Colonic mucosa (tissue), 4 donors: ENCODE measurements around the gene ERMP1. TPM values are rescaled to one million over a fixed set of nuclear protein-coding genes. Genes with fewer than 3 reads are reported as not detected.
A peak's percentile ranks its signal among the peaks of the same experiment; 100 is the strongest.

ENCODE experiments used
- DNase-seq: peaks from one replicate; pipeline ENCODE4 v3.0.0-alpha.2; 2020
- H3K27ac ChIP-seq: fragments of 200-600 bp; one replicate; pipeline ENCODE4 v1.8.0; 2021
- H3K27me3 ChIP-seq: fragments of 200-600 bp; one replicate; pipeline ENCODE4 v1.8.0; 2021
- H3K36me3 ChIP-seq: fragments of 200-600 bp; one replicate; pipeline ENCODE4 v1.8.0; 2021
- H3K4me1 ChIP-seq: fragments of 200-600 bp; one replicate; pipeline ENCODE4 v1.8.0; 2021; ENCODE audit warnings: mild to moderate bottlenecking
- H3K4me3 ChIP-seq: fragments of 200-600 bp; one replicate; pipeline ENCODE4 v1.8.0; 2021
- H3K9ac ChIP-seq, 2 donors: one replicate each; pipeline ENCODE4 v1.7.0; 2013; ENCODE audit warnings: control low read depth in 2 of 2, low read depth in 2 of 2, low read length in 2 of 2
- H3K9me3 ChIP-seq: fragments of 200-600 bp; one replicate; pipeline ENCODE4 v1.8.0; 2021
- intact Hi-C: fragments of 100-400 bp; cut with DNase I; formaldehyde crosslinking; loops from one replicate; pipeline ENCODE4 v1.14.1; 2022
- total RNA-seq, 2 donors: library from RNA; stranded (reverse); fragmentation: NEBNext Ultra II Directional in 1 of 2; extraction: Animal tissue kit (Norgen Biotek cat#: 25700) in 1 of 2; gene quantifications; one replicate each; pipeline ENCODE4 v1.2.1, GENCODE V29; 2021
- TF ChIP-seq, protein P1 (sequence below): fragments of 200-600 bp; IDR thresholded peaks from one replicate; pipeline ENCODE4 v1.8.0; 2022; ENCODE audit warnings: antibody characterized with exemption, mild to moderate bottlenecking
- donor health status: healthy.
- donor health status: DM: no; HTN: no; CAD: no.
- donor health status: DM: no; HTN: no; CAD: no.

Gene ERMP1
- total RNA-seq, 2 donors from 2014 or later: 47.3 to 50.8 TPM

DNA sequence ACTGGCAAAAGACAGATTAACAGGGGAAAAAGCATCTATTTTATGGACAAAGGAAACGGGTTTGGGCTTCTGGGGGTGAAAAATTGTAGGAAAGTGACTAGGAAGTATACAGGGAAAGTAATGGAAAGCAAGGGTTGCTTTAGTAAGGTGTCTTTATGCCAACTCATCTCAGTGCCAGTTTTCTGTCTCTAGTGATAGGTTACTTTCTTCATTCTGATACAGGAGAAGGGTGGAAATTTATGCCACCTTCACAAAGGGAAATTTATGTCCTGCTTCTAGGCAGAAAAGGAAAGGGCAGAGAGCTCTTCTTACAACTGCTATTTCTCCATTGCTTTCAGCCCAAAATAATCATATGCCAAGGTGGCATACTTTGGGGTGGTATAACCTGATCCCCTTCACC is 20.1 kb upstream of the ERMP1 start:
- Histone ChIP-seq H3K9ac (no peak overlapping the region), H3K9me3 (no peaks in the 10 kb centered on the region), H3K4me3 (no peak overlapping the region), H3K4me1 (no peaks in the 10 kb centered on the region), H3K36me3 (no peaks in the 10 kb centered on the region), H3K27me3 (no peaks in the 10 kb centered on the region), H3K27ac (no peak overlapping the region)
- intact Hi-C loops: no loop called here
- DNase-seq: no peak
- TF ChIP-seq, protein P1, sequence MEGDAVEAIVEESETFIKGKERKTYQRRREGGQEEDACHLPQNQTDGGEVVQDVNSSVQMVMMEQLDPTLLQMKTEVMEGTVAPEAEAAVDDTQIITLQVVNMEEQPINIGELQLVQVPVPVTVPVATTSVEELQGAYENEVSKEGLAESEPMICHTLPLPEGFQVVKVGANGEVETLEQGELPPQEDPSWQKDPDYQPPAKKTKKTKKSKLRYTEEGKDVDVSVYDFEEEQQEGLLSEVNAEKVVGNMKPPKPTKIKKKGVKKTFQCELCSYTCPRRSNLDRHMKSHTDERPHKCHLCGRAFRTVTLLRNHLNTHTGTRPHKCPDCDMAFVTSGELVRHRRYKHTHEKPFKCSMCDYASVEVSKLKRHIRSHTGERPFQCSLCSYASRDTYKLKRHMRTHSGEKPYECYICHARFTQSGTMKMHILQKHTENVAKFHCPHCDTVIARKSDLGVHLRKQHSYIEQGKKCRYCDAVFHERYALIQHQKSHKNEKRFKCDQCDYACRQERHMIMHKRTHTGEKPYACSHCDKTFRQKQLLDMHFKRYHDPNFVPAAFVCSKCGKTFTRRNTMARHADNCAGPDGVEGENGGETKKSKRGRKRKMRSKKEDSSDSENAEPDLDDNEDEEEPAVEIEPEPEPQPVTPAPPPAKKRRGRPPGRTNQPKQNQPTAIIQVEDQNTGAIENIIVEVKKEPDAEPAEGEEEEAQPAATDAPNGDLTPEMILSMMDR: no peak

DNA sequence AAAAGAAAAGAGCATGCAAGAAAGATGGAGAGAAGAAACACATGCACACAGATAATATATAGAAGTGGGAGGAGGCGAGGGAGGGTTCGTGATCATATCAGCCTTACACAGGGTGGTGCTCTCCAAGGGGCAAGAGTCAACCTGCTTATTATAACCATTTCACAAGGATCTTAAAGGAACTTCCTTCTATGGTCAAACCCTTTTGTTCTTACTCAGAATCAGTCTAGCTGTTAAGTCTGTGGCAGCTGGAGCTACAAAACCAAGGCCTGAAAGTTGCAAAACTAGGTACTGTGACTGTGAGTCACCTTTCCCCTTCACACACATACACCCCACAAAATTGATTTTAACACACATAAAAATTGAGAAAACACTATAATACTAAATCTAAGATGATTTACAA is 18.5 kb upstream of the ERMP1 start:
- no peaks in the 10 kb centered on the region for H3K4me1 ChIP-seq
- peak; percentile 40 for DNase-seq
- TF ChIP-seq, protein P1: no peak
- H3K27me3 ChIP-seq: no peaks in the 10 kb centered on the region
- no peak overlapping the region for H3K9ac ChIP-seq
- H3K9me3 ChIP-seq: no peaks in the 10 kb centered on the region
- no peak overlapping the region for H3K27ac ChIP-seq
- no peaks in the 10 kb centered on the region for H3K36me3 ChIP-seq
- intact Hi-C loops: no loop called here
- H3K4me3 ChIP-seq: no peak overlapping the region

DNA sequence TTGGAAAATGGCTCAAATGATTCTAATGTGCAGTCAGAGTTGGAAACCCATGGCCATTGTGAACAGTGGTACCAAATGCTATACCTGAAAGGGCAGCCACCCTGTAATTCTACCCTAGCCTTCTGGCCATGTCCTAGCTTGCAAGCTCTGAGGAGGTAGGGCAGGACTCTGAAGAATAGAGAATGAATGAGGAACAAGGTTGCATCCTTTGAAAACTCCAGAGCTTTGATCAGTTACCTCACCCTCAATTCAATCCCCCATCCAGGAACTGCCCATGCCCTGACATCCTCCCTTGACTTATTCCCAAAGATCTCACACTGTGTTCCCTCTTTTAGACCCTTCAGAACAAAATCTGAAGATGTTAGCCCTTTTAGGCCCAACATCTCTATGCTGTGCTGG is 17.8 kb upstream of the ERMP1 start:
- H3K4me3 ChIP-seq: no peak overlapping the region
- intact Hi-C loops: no loop called here
- DNase-seq: no peak
- H3K9me3 ChIP-seq: no peaks in the 10 kb centered on the region
- H3K27me3 ChIP-seq: no peaks in the 10 kb centered on the region
- no peak overlapping the region for H3K27ac ChIP-seq
- no peak overlapping the region for H3K9ac ChIP-seq
- H3K4me1 ChIP-seq: no peaks in the 10 kb centered on the region
- TF ChIP-seq, protein P1: no peak
- H3K36me3 ChIP-seq: no peaks in the 10 kb centered on the region

DNA sequence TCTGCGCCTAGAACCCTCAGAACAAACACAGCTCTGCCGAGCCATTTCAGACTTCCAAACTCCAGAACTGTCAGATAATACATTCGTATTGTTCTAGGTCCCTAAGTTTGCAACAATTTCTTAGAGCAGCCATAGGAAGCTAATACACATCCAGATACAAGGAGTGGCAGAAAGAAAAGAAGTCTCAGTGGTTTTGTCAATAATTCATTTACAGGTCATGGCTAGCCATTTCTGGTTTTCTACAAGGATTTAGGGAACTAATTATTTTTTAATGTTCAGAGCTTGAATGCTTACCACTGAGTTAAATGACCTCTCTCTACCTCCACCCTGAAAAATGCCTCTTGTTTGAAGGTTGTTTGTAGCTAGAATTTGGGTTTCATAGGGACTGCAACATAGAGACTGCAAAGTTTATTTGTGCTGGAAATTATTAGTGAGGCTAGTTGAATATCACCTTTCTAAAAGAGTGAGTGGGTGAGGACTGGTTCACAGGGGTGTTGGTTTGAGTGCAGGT is 15.5 kb upstream of the ERMP1 start:
- H3K9me3 ChIP-seq: no peaks in the 10 kb centered on the region

DNA sequence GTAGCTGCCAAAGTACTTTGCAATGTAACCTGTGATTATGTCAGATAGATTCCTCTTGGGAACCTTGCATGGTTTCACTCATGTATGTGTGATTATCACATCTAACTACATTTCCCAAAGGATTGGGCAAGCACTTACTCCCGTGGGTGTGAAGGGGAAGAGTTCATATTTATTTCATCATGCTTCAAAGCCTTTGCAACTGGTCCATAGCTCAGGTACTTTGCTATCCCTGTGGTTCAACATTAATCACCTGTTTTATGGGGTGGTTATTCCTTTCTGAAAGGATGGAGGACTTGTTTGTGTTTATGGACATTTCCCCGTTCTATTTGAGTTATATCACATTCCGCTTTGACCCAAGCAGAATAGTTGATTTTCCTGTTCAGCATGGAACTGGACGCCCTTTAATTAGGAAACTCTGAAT is 13.6 kb upstream of the ERMP1 start:
- DNase-seq: no peak
- TF ChIP-seq, protein P1: no peak
- intact Hi-C loops: no loop called here
- H3K36me3 ChIP-seq: no peaks in the 10 kb centered on the region
- H3K4me3 ChIP-seq: no peak overlapping the region
- H3K4me1 ChIP-seq: peaks cover 5% of the 10 kb centered on the region
- H3K9me3 ChIP-seq: no peaks in the 10 kb centered on the region
- no peak overlapping the region for H3K27ac ChIP-seq
- H3K9ac ChIP-seq: no peak overlapping the region
- no peaks in the 10 kb centered on the region for H3K27me3 ChIP-seq

More for the DNA sequence above, 15.5 kb upstream of the ERMP1 start:
- DNase-seq: no peak
- Histone ChIP-seq H3K36me3 (no peaks in the 10 kb centered on the region), H3K27ac (no peak overlapping the region), H3K4me3 (no peak overlapping the region), H3K4me1 (peaks cover 4% of the 10 kb centered on the region), H3K27me3 (no peaks in the 10 kb centered on the region), H3K9ac (no peak overlapping the region)
- intact Hi-C loops: no loop called here
- TF ChIP-seq, protein P1: no peak

DNA sequence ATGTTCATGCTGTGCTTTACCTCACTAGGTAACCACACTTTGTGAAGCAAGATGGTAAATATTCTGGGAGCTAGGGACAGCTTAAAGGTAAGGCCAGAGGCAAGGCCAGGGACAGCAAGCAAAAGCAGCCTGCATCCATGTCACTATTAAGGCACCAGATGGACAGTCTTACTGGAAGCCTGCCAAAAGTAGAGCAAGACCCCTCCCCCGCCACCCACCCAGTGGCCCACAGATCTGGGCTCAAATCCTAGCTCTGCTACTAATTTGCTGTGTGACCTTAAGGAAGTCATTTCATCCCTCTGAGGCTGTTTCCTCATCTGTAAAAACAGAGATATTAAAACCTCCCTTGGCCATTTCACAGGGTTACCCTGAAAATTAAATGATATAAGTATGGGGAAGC is 13.2 kb upstream of the ERMP1 start:
- Histone ChIP-seq H3K9me3 (no peaks in the 10 kb centered on the region), H3K4me1 (peaks cover 5% of the 10 kb centered on the region), H3K36me3 (no peaks in the 10 kb centered on the region), H3K9ac (no peak overlapping the region), H3K27me3 (no peaks in the 10 kb centered on the region), H3K4me3 (no peak overlapping the region), H3K27ac (no peak overlapping the region)
- TF ChIP-seq, protein P1: no peak
- intact Hi-C loops: no loop called here
- DNase-seq: no peak
